Natural killer cell (primary cell): ENCODE data around the gene COL23A1. TPM values are rescaled to one million over a fixed set of nuclear protein-coding genes. Genes with fewer than 3 reads are reported as not detected.

ENCODE experiments used
- ATAC-seq, 3 donors: fragments of 150-1000 bp in 2 of 3; fragments of 200-7000 bp in 1 of 3; cut with Tn5 transposase; 1 replicate in 1 of 3; 2 replicates in 2 of 3; pipeline ENCODE4 v1.10.0; 2021; ENCODE audit warnings: mild to moderate bottlenecking in 2 of 3, moderate library complexity in 2 of 3
- DNase-seq, 2 donors: peaks; one replicate each; pipeline versions ENCODE4 v3.0.0 to v3.0.0-alpha.2; 2013 to 2021; ENCODE audit warnings: mixed read lengths in 1 of 2
- H3K27ac ChIP-seq: one replicate; pipeline ENCODE4 v1.5.1; 2013; ENCODE audit warnings: mild to moderate bottlenecking, low read length
- H3K27me3 ChIP-seq: one replicate; pipeline ENCODE4 v1.6.1; 2013; ENCODE audit warnings: low read length; ENCODE audit not compliant: control insufficient read depth, insufficient read depth
- H3K36me3 ChIP-seq: one replicate; pipeline ENCODE4 v1.6.1; 2013; ENCODE audit warnings: low read length; ENCODE audit not compliant: control insufficient read depth, insufficient read depth
- H3K4me1 ChIP-seq: one replicate; pipeline ENCODE4 v1.6.1; 2013; ENCODE audit warnings: low read length; ENCODE audit not compliant: control insufficient read depth, insufficient read depth
- H3K4me3 ChIP-seq: one replicate; pipeline ENCODE4 v1.5.1; 2013; ENCODE audit warnings: low read length
- H3K9me3 ChIP-seq: one replicate; pipeline ENCODE4 v1.6.1; 2013; ENCODE audit warnings: low read length; ENCODE audit not compliant: control insufficient read depth, insufficient read depth
- H3K27ac Mint-ChIP-seq, 2 donors: one replicate each; pipeline ENCODE4 v1.8.0; 2022; ENCODE audit warnings: mild to moderate bottlenecking in 2 of 2, mixed read lengths in 2 of 2, moderate library complexity in 1 of 2
- H3K27me3 Mint-ChIP-seq, 2 donors: one replicate each; pipeline ENCODE4 v1.8.0; 2022; ENCODE audit warnings: low read depth in 2 of 2, mixed read lengths in 2 of 2
- H3K36me3 Mint-ChIP-seq: one replicate; pipeline ENCODE4 v1.8.0; 2022; ENCODE audit warnings: mixed read lengths
- H3K4me1 Mint-ChIP-seq, 2 donors: one replicate each; pipeline ENCODE4 v1.8.0; 2022; ENCODE audit warnings: mixed read lengths in 2 of 2
- H3K4me3 Mint-ChIP-seq: one replicate; pipeline ENCODE4 v1.8.0; 2022; ENCODE audit warnings: mild to moderate bottlenecking, moderate library complexity, mixed read lengths
- H3K9me3 Mint-ChIP-seq, 2 donors: one replicate each; pipeline ENCODE4 v1.8.0; 2022; ENCODE audit warnings: mixed read lengths in 2 of 2
- CTCF ChIP-seq: fragments of 200-600 bp; IDR thresholded peaks from one replicate; pipeline ENCODE4 v1.8.0; 2022; ENCODE audit warnings: antibody characterized with exemption
- WGBS: methylation state at CpG from one replicate; pipeline ENCODE4 v1.1.7; 2013; ENCODE audit warnings: missing lambda C conversion rate; ENCODE audit not compliant: insufficient coverage; 5-methylcytosine and 5-hydroxymethylcytosine counted together
- intact Hi-C: fragments of 100-400 bp; cut with micrococcal nuclease; formaldehyde crosslinking; loops from one replicate; pipeline ENCODE4 v1.14.2; 2022
- total RNA-seq, 4 donors: library from RNA; stranded (reverse); fragments of 120-200 nt in 1 of 4; gene quantifications; one replicate each; pipeline versions ENCODE4 v1.2.3 to v1.2.4, GENCODE V29; 2013 to 2022

COL23A1 gene
- total RNA-seq, 3 donors from 2014 or later (not counting 1 experiment from before 2014, with no cell fraction given): 0.15 TPM; not detected in 2

- no peak overlapping the region for H3K4me3 Mint-ChIP-seq
- H3K4me1 Mint-ChIP-seq: peaks cover 66 to 67% of the 10 kb centered on the region in 2 donors
- no peaks in the 10 kb centered on the region for H3K27me3 ChIP-seq
- peaks cover 52% of the 10 kb centered on the region for H3K36me3 ChIP-seq
- H3K4me3 ChIP-seq: no peak overlapping the region
- no peaks in the 10 kb centered on the region for H3K9me3 Mint-ChIP-seq
- no peaks in the 10 kb centered on the region for H3K27me3 Mint-ChIP-seq
- TF ChIP-seq CTCF: no peak
- no peak overlapping the region for H3K27ac ChIP-seq
- intact Hi-C loops: loop anchor here (10.0 kb wide), 1 partner anchor 932 kb away; the partner anchor contains the start of gene RUFY1
- peak overlapping the region in 1 of 2 donors; percentile 39 for H3K27ac Mint-ChIP-seq
- no peak for ATAC-seq
- no peak for DNase-seq
- 93% methylated on average over 3 of the region's 4 CpGs for WGBS
- peaks cover 22% of the 10 kb centered on the region for H3K36me3 Mint-ChIP-seq
- H3K9me3 ChIP-seq: no peaks in the 10 kb centered on the region
- H3K4me1 ChIP-seq: peaks cover 15% of the 10 kb centered on the region
Measured at GRCh38 chr5:178622679-178623247, 32.6 kb upstream of the COL23A1 start.

GRCh38 chr5:178619390-178619789 lies 29.2 kb upstream of the COL23A1 start:
- Mint-ChIP-seq H3K27me3 (no peaks in the 10 kb centered on the region), H3K4me1 (peaks cover 52 to 61% of the 10 kb centered on the region in 2 donors), H3K36me3 (peaks cover 35% of the 10 kb centered on the region), H3K27ac (peak overlapping the region; percentile 35 to 63), H3K4me3 (no peak overlapping the region), H3K9me3 (no peaks in the 10 kb centered on the region)
- Histone ChIP-seq H3K9me3 (no peaks in the 10 kb centered on the region), H3K36me3 (peaks cover 84% of the 10 kb centered on the region), H3K4me1 (peaks cover 5% of the 10 kb centered on the region), H3K27me3 (no peaks in the 10 kb centered on the region), H3K27ac (no peak overlapping the region), H3K4me3 (no peak overlapping the region)
- DNase-seq (no peak), ATAC-seq (no peak)
- intact Hi-C loops: no loop called here
- 93% methylated on average over 1 of the region's 1 CpG for WGBS
- TF ChIP-seq CTCF: no peak

GRCh38 chr5:178612299-178612698 lies 22.1 kb upstream of the COL23A1 start:
- WGBS: 83% methylated on average over 7 of the region's 7 CpGs
- H3K4me3 ChIP-seq: no peak overlapping the region
- Mint-ChIP-seq H3K4me3 (no peak overlapping the region), H3K27me3 (no peaks in the 10 kb centered on the region), H3K27ac (peak overlapping the region; percentile 18 to 36), H3K36me3 (peaks cover 32% of the 10 kb centered on the region), H3K4me1 (peaks cover 22 to 30% of the 10 kb centered on the region in 2 donors), H3K9me3 (no peaks in the 10 kb centered on the region)
- no peaks in the 10 kb centered on the region for H3K27me3 ChIP-seq
- no peak overlapping the region for H3K27ac ChIP-seq
- DNase-seq: no peak
- no peaks in the 10 kb centered on the region for H3K9me3 ChIP-seq
- intact Hi-C loops: no loop called here
- H3K36me3 ChIP-seq: peaks cover 86% of the 10 kb centered on the region
- H3K4me1 ChIP-seq: no peaks in the 10 kb centered on the region
- TF ChIP-seq CTCF: no peak
- ATAC-seq: no peak

GRCh38 chr5:178606269-178606668 lies 16.1 kb upstream of the COL23A1 start:
- 97% methylated on average over 3 of the region's 3 CpGs for WGBS

More at GRCh38 chr5:178606269-178606668, 16.1 kb upstream of the COL23A1 start:
- Histone ChIP-seq H3K9me3 (no peaks in the 10 kb centered on the region), H3K4me3 (no peak overlapping the region), H3K27me3 (no peaks in the 10 kb centered on the region), H3K36me3 (peaks cover 79% of the 10 kb centered on the region), H3K4me1 (no peaks in the 10 kb centered on the region), H3K27ac (no peak overlapping the region)
- intact Hi-C loops: no loop called here
- Mint-ChIP-seq H3K4me3 (no peak overlapping the region), H3K36me3 (peaks cover 12% of the 10 kb centered on the region), H3K27ac (peak overlapping the region; percentile 28 to 63), H3K27me3 (no peaks in the 10 kb centered on the region), H3K4me1 (peaks cover 10 to 19% of the 10 kb centered on the region in 2 donors), H3K9me3 (no peaks in the 10 kb centered on the region)
- no peak for DNase-seq
- TF ChIP-seq CTCF: no peak
- ATAC-seq: no peak
